Natural killer cell (primary cell): ENCODE results near the gene ITGA1. TPM values are rescaled to one million over a fixed set of nuclear protein-coding genes. Genes with fewer than 3 reads are reported as not detected.
A peak's percentile ranks its signal among the peaks of the same experiment; 100 is the strongest.

Experiments used
- ATAC-seq, 3 donors: fragments of 150-1000 bp in 2 of 3; fragments of 200-7000 bp in 1 of 3; cut with Tn5 transposase; 1 replicate in 1 of 3; 2 replicates in 2 of 3; pipeline ENCODE4 v1.10.0; 2021; ENCODE audit warnings: mild to moderate bottlenecking in 2 of 3, moderate library complexity in 2 of 3
- DNase-seq, 2 donors: peaks; one replicate each; pipeline versions ENCODE4 v3.0.0 to v3.0.0-alpha.2; 2013 to 2021; ENCODE audit warnings: mixed read lengths in 1 of 2
- H3K27ac ChIP-seq: one replicate; pipeline ENCODE4 v1.5.1; 2013; ENCODE audit warnings: mild to moderate bottlenecking, low read length
- H3K27me3 ChIP-seq: one replicate; pipeline ENCODE4 v1.6.1; 2013; ENCODE audit warnings: low read length; ENCODE audit not compliant: control insufficient read depth, insufficient read depth
- H3K36me3 ChIP-seq: one replicate; pipeline ENCODE4 v1.6.1; 2013; ENCODE audit warnings: low read length; ENCODE audit not compliant: control insufficient read depth, insufficient read depth
- H3K4me1 ChIP-seq: one replicate; pipeline ENCODE4 v1.6.1; 2013; ENCODE audit warnings: low read length; ENCODE audit not compliant: control insufficient read depth, insufficient read depth
- H3K4me3 ChIP-seq: one replicate; pipeline ENCODE4 v1.5.1; 2013; ENCODE audit warnings: low read length
- H3K9me3 ChIP-seq: one replicate; pipeline ENCODE4 v1.6.1; 2013; ENCODE audit warnings: low read length; ENCODE audit not compliant: control insufficient read depth, insufficient read depth
- H3K27ac Mint-ChIP-seq, 2 donors: one replicate each; pipeline ENCODE4 v1.8.0; 2022; ENCODE audit warnings: mild to moderate bottlenecking in 2 of 2, mixed read lengths in 2 of 2, moderate library complexity in 1 of 2
- H3K27me3 Mint-ChIP-seq, 2 donors: one replicate each; pipeline ENCODE4 v1.8.0; 2022; ENCODE audit warnings: low read depth in 2 of 2, mixed read lengths in 2 of 2
- H3K36me3 Mint-ChIP-seq: one replicate; pipeline ENCODE4 v1.8.0; 2022; ENCODE audit warnings: mixed read lengths
- H3K4me1 Mint-ChIP-seq, 2 donors: one replicate each; pipeline ENCODE4 v1.8.0; 2022; ENCODE audit warnings: mixed read lengths in 2 of 2
- H3K4me3 Mint-ChIP-seq: one replicate; pipeline ENCODE4 v1.8.0; 2022; ENCODE audit warnings: mild to moderate bottlenecking, moderate library complexity, mixed read lengths
- H3K9me3 Mint-ChIP-seq, 2 donors: one replicate each; pipeline ENCODE4 v1.8.0; 2022; ENCODE audit warnings: mixed read lengths in 2 of 2
- CTCF ChIP-seq: fragments of 200-600 bp; IDR thresholded peaks from one replicate; pipeline ENCODE4 v1.8.0; 2022; ENCODE audit warnings: antibody characterized with exemption
- WGBS: methylation state at CpG from one replicate; pipeline ENCODE4 v1.1.7; 2013; ENCODE audit warnings: missing lambda C conversion rate; ENCODE audit not compliant: insufficient coverage; 5-methylcytosine and 5-hydroxymethylcytosine counted together
- intact Hi-C: fragments of 100-400 bp; cut with micrococcal nuclease; formaldehyde crosslinking; loops from one replicate; pipeline ENCODE4 v1.14.2; 2022
- total RNA-seq, 4 donors: library from RNA; stranded (reverse); fragments of 120-200 nt in 1 of 4; gene quantifications; one replicate each; pipeline versions ENCODE4 v1.2.3 to v1.2.4, GENCODE V29; 2013 to 2022

ITGA1 gene
- total RNA-seq, 3 donors from 2014 or later (not counting 1 experiment from before 2014, with no cell fraction given): 0.45 to 0.82 (median 0.47) TPM

- 80% methylated on average over 2 of the region's 3 CpGs for WGBS
- H3K9me3 Mint-ChIP-seq: no peaks in the 10 kb centered on the region
- Histone ChIP-seq H3K4me1 (peaks cover 12% of the 10 kb centered on the region), H3K27me3 (no peaks in the 10 kb centered on the region), H3K9me3 (no peaks in the 10 kb centered on the region), H3K27ac (no peak overlapping the region), H3K36me3 (no peaks in the 10 kb centered on the region), H3K4me3 (no peak overlapping the region)
- H3K27me3 Mint-ChIP-seq: peaks cover 5 to 26% of the 10 kb centered on the region in 2 donors
- peak overlapping the region in 1 of 2 donors; percentile 79 for H3K27ac Mint-ChIP-seq
- no peak for TF ChIP-seq CTCF
- intact Hi-C loops: no loop called here
- H3K4me1 Mint-ChIP-seq: peaks cover 33 to 41% of the 10 kb centered on the region in 2 donors
- peak overlapping the region; percentile 4 for H3K4me3 Mint-ChIP-seq
- no peaks in the 10 kb centered on the region for H3K36me3 Mint-ChIP-seq
- ATAC-seq (peak; percentile 50 to 60 (median 55)), DNase-seq (peak in 1 of 2 donors; percentile 54)
Observed at GRCh38 chr5:52771343-52772039, 16.2 kb upstream of the ITGA1 start.

- DNase-seq: no peak
- no peak for TF ChIP-seq CTCF
- intact Hi-C loops: no loop called here
- Histone ChIP-seq H3K27me3 (no peaks in the 10 kb centered on the region), H3K36me3 (no peaks in the 10 kb centered on the region), H3K4me1 (peaks cover 12% of the 10 kb centered on the region), H3K4me3 (no peak overlapping the region), H3K27ac (no peak overlapping the region), H3K9me3 (no peaks in the 10 kb centered on the region)
- Mint-ChIP-seq H3K4me1 (peaks cover 34 to 43% of the 10 kb centered on the region in 2 donors), H3K36me3 (no peaks in the 10 kb centered on the region), H3K4me3 (no peak overlapping the region), H3K9me3 (no peaks in the 10 kb centered on the region), H3K27ac (no peak overlapping the region), H3K27me3 (peaks cover 5 to 26% of the 10 kb centered on the region in 2 donors)
- ATAC-seq: no peak
Observed at GRCh38 chr5:52772668-52773067, 15.0 kb upstream of the ITGA1 start.

- Histone ChIP-seq H3K4me1 (peaks cover 12% of the 10 kb centered on the region), H3K27ac (no peak overlapping the region)
- no peak overlapping the region for H3K27ac Mint-ChIP-seq
Observed at GRCh38 chr5:52773342-52773741, 14.4 kb upstream of the ITGA1 start.

More at GRCh38 chr5:52773342-52773741, 14.4 kb upstream of the ITGA1 start:
- Histone ChIP-seq H3K36me3 (no peaks in the 10 kb centered on the region), H3K27me3 (no peaks in the 10 kb centered on the region), H3K9me3 (no peaks in the 10 kb centered on the region), H3K4me3 (no peak overlapping the region)
- DNase-seq (no peak), ATAC-seq (no peak)
- H3K36me3 Mint-ChIP-seq: no peaks in the 10 kb centered on the region
- intact Hi-C loops: no loop called here
- peaks cover 34 to 43% of the 10 kb centered on the region in 2 donors for H3K4me1 Mint-ChIP-seq
- no peak for TF ChIP-seq CTCF
- no peak overlapping the region for H3K4me3 Mint-ChIP-seq
- 80% methylated on average over 1 of the region's 2 CpGs for WGBS
- no peaks in the 10 kb centered on the region for H3K9me3 Mint-ChIP-seq
- peaks cover 8 to 27% of the 10 kb centered on the region in 2 donors for H3K27me3 Mint-ChIP-seq
